Epithelial cell of umbilical artery (primary cell): ENCODE data around the gene TGOLN2. TPM values are rescaled to one million over a fixed set of nuclear protein-coding genes. Genes with fewer than 3 reads are reported as not detected.

Experiments used
- total RNA-seq: library from RNA; depleted of rRNA; stranded (reverse); fragments of >200 nt; gene quantifications from 2 replicates; pipeline ENCODE4 v1.2.3, GENCODE V29; 2014

TGOLN2 gene
- 95.2 and 110 TPM in 2 replicates for total RNA-seq

GRCh38 chr2:85327822-85328617 lies at the start of gene TGOLN2:
TGOLN2 (minus strand) TSS chr2:85327989; CDS start chr2:85327962, 27 bp downstream.

GRCh38 chr2:85354286-85355072 lies 26.7 kb upstream of the TGOLN2 start, which contains the start of the genes ELMOD3 and RETSAT:
ELMOD3 (plus strand) TSS chr2:85354769; CDS start chr2:85357199, 2,430 bp downstream.
RETSAT (minus strand) TSS chr2:85354528; CDS start chr2:85354507, 21 bp downstream.

Other genes starting within 250 kb of the TGOLN2 start
- 2.3 and 2.4 TPM in 2 replicates for gene TCF7L1, start 194.6 kb downstream of the TGOLN2 start, total RNA-seq
- gene RETSAT, start 26.5 kb upstream of the TGOLN2 start, total RNA-seq = 43.6 and 54.6 TPM in 2 replicates
- gene ELMOD3, start 26.8 kb upstream of the TGOLN2 start, total RNA-seq = 10.7 and 14.3 TPM in 2 replicates
- 39.7 and 40.9 TPM in 2 replicates for gene CAPG, start 82.4 kb upstream of the TGOLN2 start, total RNA-seq
- gene SH2D6, start 90.7 kb upstream of the TGOLN2 start, total RNA-seq = 0.30 and 0.32 TPM in 2 replicates
- 80.9 and 102 TPM in 2 replicates for gene MAT2A, start 211.2 kb upstream of the TGOLN2 start, total RNA-seq
- 38.0 and 50.6 TPM in 2 replicates for gene GGCX, start 233.5 kb upstream of the TGOLN2 start, total RNA-seq
- gene VAMP8, start 249.6 kb upstream of the TGOLN2 start, total RNA-seq = 34.1 and 83.1 TPM in 2 replicates